Colonic mucosa (tissue), 4 donors: Measurements from ENCODE around the gene DGKB. TPM values are rescaled to one million over a fixed set of nuclear protein-coding genes. Genes with fewer than 3 reads are reported as not detected.
"Not testable (repeated sequence)": the region's sequence is repeated elsewhere in the genome, so short reads cannot be mapped to it uniquely, and the experiment has no call there.

ENCODE experiments used
- DNase-seq: peaks from one replicate; pipeline ENCODE4 v3.0.0-alpha.2; 2020
- H3K27ac ChIP-seq: fragments of 200-600 bp; one replicate; pipeline ENCODE4 v1.8.0; 2021
- H3K27me3 ChIP-seq: fragments of 200-600 bp; one replicate; pipeline ENCODE4 v1.8.0; 2021
- H3K36me3 ChIP-seq: fragments of 200-600 bp; one replicate; pipeline ENCODE4 v1.8.0; 2021
- H3K4me1 ChIP-seq: fragments of 200-600 bp; one replicate; pipeline ENCODE4 v1.8.0; 2021; ENCODE audit warnings: mild to moderate bottlenecking
- H3K4me3 ChIP-seq: fragments of 200-600 bp; one replicate; pipeline ENCODE4 v1.8.0; 2021
- H3K9ac ChIP-seq, 2 donors: one replicate each; pipeline ENCODE4 v1.7.0; 2013; ENCODE audit warnings: control low read depth in 2 of 2, low read depth in 2 of 2, low read length in 2 of 2
- H3K9me3 ChIP-seq: fragments of 200-600 bp; one replicate; pipeline ENCODE4 v1.8.0; 2021
- CTCF ChIP-seq: fragments of 200-600 bp; IDR thresholded peaks from one replicate; pipeline ENCODE4 v1.8.0; 2022; ENCODE audit warnings: antibody characterized with exemption, mild to moderate bottlenecking
- intact Hi-C: fragments of 100-400 bp; cut with DNase I; formaldehyde crosslinking; loops from one replicate; pipeline ENCODE4 v1.14.1; 2022
- total RNA-seq, 2 donors: library from RNA; stranded (reverse); fragmentation: NEBNext Ultra II Directional in 1 of 2; extraction: Animal tissue kit (Norgen Biotek cat#: 25700) in 1 of 2; gene quantifications; one replicate each; pipeline ENCODE4 v1.2.1, GENCODE V29; 2021
- donor health status: healthy.
- donor health status: DM: no; HTN: no; CAD: no.
- donor health status: DM: no; HTN: no; CAD: no.

The DGKB gene
- total RNA-seq, 2 donors from 2014 or later = 0.25 to 0.61 TPM

GRCh38 chr7:14288701-14289100, 613.9 kb downstream of the DGKB start:
- no peak for DNase-seq
- Histone ChIP-seq H3K27ac (no peak overlapping the region), H3K36me3 (no peaks in the 10 kb centered on the region), H3K9me3 (no peaks in the 10 kb centered on the region), H3K27me3 (no peaks in the 10 kb centered on the region), H3K4me3 (no peak overlapping the region), H3K4me1 (no peaks in the 10 kb centered on the region), H3K9ac (no peak overlapping the region)
- TF ChIP-seq CTCF = no peak
- intact Hi-C loops = no loop called here

DNA sequence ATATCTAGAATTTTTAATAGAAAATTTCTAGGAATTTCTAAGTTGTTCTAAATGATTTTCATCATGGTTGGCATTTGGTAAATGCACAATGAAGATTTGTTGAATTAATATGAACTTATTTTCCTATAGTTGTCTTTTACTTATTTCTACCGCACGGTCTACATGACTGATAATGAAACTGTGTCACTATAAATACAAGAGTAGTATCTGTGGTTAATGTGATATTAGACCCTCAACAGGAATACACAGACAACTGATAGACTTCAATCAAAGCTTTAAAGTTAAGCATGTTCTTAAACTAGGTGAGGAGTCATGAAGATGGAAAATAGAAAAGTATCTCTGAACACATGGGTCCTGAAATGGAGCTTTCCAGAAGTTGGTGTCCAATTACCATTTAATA, 615.2 kb downstream of the DGKB start:
- Histone ChIP-seq H3K4me1 (no peaks in the 10 kb centered on the region), H3K36me3 (no peaks in the 10 kb centered on the region), H3K27me3 (no peaks in the 10 kb centered on the region), H3K9me3 (no peaks in the 10 kb centered on the region), H3K9ac (no peak overlapping the region), H3K4me3 (no peak overlapping the region), H3K27ac (no peak overlapping the region)
- no peak for DNase-seq
- no peak for TF ChIP-seq CTCF
- intact Hi-C loops = no loop called here

- Histone ChIP-seq H3K9me3 (no peaks in the 10 kb centered on the region), H3K36me3 (no peaks in the 10 kb centered on the region), H3K9ac (no peak overlapping the region), H3K27ac (no peak overlapping the region), H3K4me3 (no peak overlapping the region), H3K4me1 (no peaks in the 10 kb centered on the region), H3K27me3 (no peaks in the 10 kb centered on the region)
- TF ChIP-seq CTCF = no peak
- no peak for DNase-seq
- intact Hi-C loops = no loop called here
These were observed 616.5 kb downstream of the DGKB start for GRCh38 chr7:14286036-14286435.

DNA sequence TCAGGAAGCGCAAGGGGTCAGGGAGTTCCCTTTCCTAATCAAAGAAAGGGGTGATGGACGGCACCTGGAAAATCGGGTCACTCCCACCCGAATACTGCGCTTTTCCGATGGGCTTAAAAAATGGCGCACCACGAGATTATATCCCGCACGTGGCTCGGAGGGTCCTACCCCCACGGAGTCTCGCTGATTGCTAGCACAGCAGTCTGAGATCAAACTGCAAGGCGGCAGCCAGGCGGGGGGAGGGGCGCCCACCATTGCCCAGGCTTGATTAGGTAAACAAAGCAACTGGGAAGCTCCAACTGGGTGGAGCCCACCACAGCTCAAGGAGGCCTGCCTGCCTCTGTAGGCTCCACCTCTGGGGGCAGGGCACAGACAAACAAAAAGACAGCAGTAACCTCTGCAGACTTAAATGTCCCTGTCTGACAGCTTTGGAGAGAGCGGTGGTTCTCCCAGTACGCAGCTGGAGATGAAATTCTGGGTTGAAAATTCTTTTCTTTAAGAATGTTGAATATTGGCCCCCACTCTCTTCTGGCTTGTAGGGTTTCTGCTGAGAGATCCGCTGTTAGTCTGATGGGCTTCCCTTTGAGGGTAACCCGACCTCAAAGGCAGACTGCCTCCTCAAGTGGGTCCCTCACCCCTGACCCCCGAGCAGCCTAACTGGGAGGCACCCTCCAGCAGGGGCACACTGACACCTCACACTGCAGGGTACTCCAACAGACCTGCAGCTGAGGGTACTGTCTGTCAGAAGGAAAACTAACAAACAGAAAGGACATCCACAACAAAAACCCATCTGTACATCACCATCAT, 623.3 kb downstream of the DGKB start:
- H3K9ac ChIP-seq, H3K27ac ChIP-seq, H3K27me3 ChIP-seq, DNase-seq, H3K4me1 ChIP-seq, H3K36me3 ChIP-seq, H3K4me3 ChIP-seq, H3K9me3 ChIP-seq, intact Hi-C loops: not testable (repeated sequence)

DNA sequence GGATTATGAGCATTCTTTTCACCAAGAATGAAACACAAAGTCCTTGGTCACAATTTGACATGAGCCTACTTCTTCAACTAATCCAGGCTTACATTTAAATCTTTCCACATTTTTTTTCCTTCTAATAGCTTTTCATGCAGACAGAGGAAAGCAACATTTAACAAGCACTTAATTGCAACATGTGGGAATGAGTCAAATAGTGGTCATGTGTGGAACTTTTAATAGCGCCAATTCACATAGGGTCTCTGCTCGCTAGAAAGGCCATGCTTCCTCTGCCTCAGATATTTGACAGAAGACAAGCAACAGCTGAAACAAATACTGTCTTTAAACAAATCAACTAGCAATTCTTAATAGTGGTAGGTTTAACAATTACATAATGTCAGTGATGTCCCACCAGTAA, 627.2 kb downstream of the DGKB start:
- intact Hi-C loops = no loop called here
- H3K9me3 ChIP-seq = no peaks in the 10 kb centered on the region
- DNase-seq = no peak

More for the DNA sequence above, 627.2 kb downstream of the DGKB start:
- H3K27ac ChIP-seq = no peak overlapping the region
- H3K4me3 ChIP-seq = no peak overlapping the region
- TF ChIP-seq CTCF = no peak
- no peaks in the 10 kb centered on the region for H3K27me3 ChIP-seq
- no peak overlapping the region for H3K9ac ChIP-seq
- no peaks in the 10 kb centered on the region for H3K4me1 ChIP-seq
- no peaks in the 10 kb centered on the region for H3K36me3 ChIP-seq
